H9 (cell line): ENCODE measurements around the gene PRSS3. TPM values are rescaled to one million over a fixed set of nuclear protein-coding genes. Genes with fewer than 3 reads are reported as not detected.
"Not testable (repeated sequence)": the region's sequence is repeated elsewhere in the genome, so short reads cannot be mapped to it uniquely, and the experiment has no call there.

Experiments
- DNase-seq: peaks from one replicate; pipeline ENCODE4 v3.0.0-alpha.2; 2017
- H2AFZ ChIP-seq: one replicate; pipeline ENCODE4 v1.6.1; 2013; ENCODE audit warnings: mild to moderate bottlenecking, low read length, control low read depth, moderate library complexity
- H2AK5ac ChIP-seq: 2 replicates; pipeline ENCODE4 v1.6.1; 2013; ENCODE audit warnings: low read length, control low read depth, mixed read lengths; ENCODE audit not compliant: insufficient read length
- H2BK120ac ChIP-seq: one replicate; pipeline ENCODE4 v1.6.1; 2013; ENCODE audit warnings: low read depth, mild to moderate bottlenecking, low read length, control low read depth, inconsistent platforms; ENCODE audit not compliant: poor library complexity, severe bottlenecking
- H2BK12ac ChIP-seq: 2 replicates; pipeline ENCODE4 v1.6.1; 2013; ENCODE audit warnings: low read length, control low read depth, mixed read lengths, low read depth; ENCODE audit not compliant: insufficient read length
- H2BK15ac ChIP-seq: 2 replicates; pipeline ENCODE4 v1.6.1; 2013; ENCODE audit warnings: low read depth, low read length, control low read depth
- H2BK20ac ChIP-seq: one replicate; pipeline ENCODE4 v1.6.1; 2013; ENCODE audit warnings: low read depth, mild to moderate bottlenecking, low read length, control low read depth, inconsistent platforms; ENCODE audit not compliant: poor library complexity, severe bottlenecking
- H2BK5ac ChIP-seq: 2 replicates; pipeline ENCODE4 v1.6.1; 2013; ENCODE audit warnings: low read length, control low read depth, mixed read lengths; ENCODE audit not compliant: insufficient read length
- H3K14ac ChIP-seq: 2 replicates; pipeline ENCODE4 v1.6.1; 2013; ENCODE audit warnings: low read length, control low read depth; ENCODE audit not compliant: insufficient read depth
- H3K18ac ChIP-seq: 2 replicates; pipeline ENCODE4 v1.6.1; 2013; ENCODE audit warnings: low read depth, mild to moderate bottlenecking, mixed read lengths, low read length, control low read depth; ENCODE audit not compliant: insufficient read length
- H3K23ac ChIP-seq: 2 replicates; pipeline ENCODE4 v1.6.1; 2013; ENCODE audit warnings: low read length, control low read depth, mixed read lengths, low read depth; ENCODE audit not compliant: insufficient read length
- H3K23me2 ChIP-seq: 2 replicates; pipeline ENCODE4 v1.6.1; 2013; ENCODE audit warnings: low read depth, mild to moderate bottlenecking, mixed read lengths, low read length, control low read depth; ENCODE audit not compliant: insufficient read length, poor library complexity, severe bottlenecking
- H3K27ac ChIP-seq: 2 replicates; pipeline ENCODE4 v1.5.1; 2013; ENCODE audit warnings: low read length, control low read depth, mixed read lengths, low read depth; ENCODE audit not compliant: insufficient read length
- H3K27me3 ChIP-seq: 2 replicates; pipeline ENCODE4 v1.6.1; 2013; ENCODE audit warnings: low read length, control low read depth, inconsistent platforms; ENCODE audit not compliant: insufficient read depth
- H3K4ac ChIP-seq: 2 replicates; pipeline ENCODE4 v1.6.1; 2013; ENCODE audit warnings: low read depth, mild to moderate bottlenecking, control low read depth, inconsistent platforms, low read length, moderate library complexity
- H3K4me1 ChIP-seq: 2 replicates; pipeline ENCODE4 v1.6.1; 2013; ENCODE audit warnings: low read length, control low read depth, inconsistent platforms; ENCODE audit not compliant: insufficient read depth
- H3K4me2 ChIP-seq: 2 replicates; pipeline ENCODE4 v1.6.1; 2013; ENCODE audit warnings: low read length, control low read depth, mixed read lengths; ENCODE audit not compliant: insufficient read length, insufficient read depth
- H3K56ac ChIP-seq: 2 replicates; pipeline ENCODE4 v1.6.1; 2013; ENCODE audit warnings: low read depth, mild to moderate bottlenecking, mixed read lengths, low read length, control low read depth; ENCODE audit not compliant: insufficient read length
- H3K79me1 ChIP-seq: 2 replicates; pipeline ENCODE4 v1.6.1; 2013; ENCODE audit warnings: low read depth, mild to moderate bottlenecking, moderate library complexity, low read length, control low read depth, inconsistent platforms; ENCODE audit not compliant: insufficient read depth, poor library complexity, severe bottlenecking
- H3K79me2 ChIP-seq: 2 replicates; pipeline ENCODE4 v1.6.1; 2013; ENCODE audit warnings: low read length, control low read depth, inconsistent platforms; ENCODE audit not compliant: insufficient read depth
- H3K9ac ChIP-seq: 2 replicates; pipeline ENCODE4 v1.6.1; 2013; ENCODE audit warnings: low read length, control low read depth, mixed read lengths; ENCODE audit not compliant: insufficient read length; ENCODE audit errors: extremely low read depth
- H3K9me3 ChIP-seq: one replicate; pipeline ENCODE4 v1.6.1; 2013; ENCODE audit warnings: low read depth, low read length, inconsistent platforms; ENCODE audit not compliant: control insufficient read depth
- H3T11ph ChIP-seq: one replicate; pipeline ENCODE4 v1.6.1; 2013; ENCODE audit warnings: mild to moderate bottlenecking, low read length, control low read depth, inconsistent platforms
- H4K20me1 ChIP-seq: one replicate; pipeline ENCODE4 v1.6.1; 2013; ENCODE audit not compliant: control insufficient read depth, insufficient read length, insufficient read depth
- H4K5ac ChIP-seq: 2 replicates; pipeline ENCODE4 v1.6.1; 2013; ENCODE audit warnings: low read depth, mild to moderate bottlenecking, mixed read lengths, low read length, control low read depth; ENCODE audit not compliant: insufficient read length
- H4K8ac ChIP-seq: replicated peaks from 2 replicates; pipeline ENCODE4 v1.6.1; 2013; ENCODE audit warnings: low read length, control low read depth, mixed read lengths, low read depth; ENCODE audit not compliant: insufficient read length
- H4K91ac ChIP-seq: 2 replicates; pipeline ENCODE4 v1.6.1; 2013; ENCODE audit warnings: low read depth, mild to moderate bottlenecking, moderate library complexity, mixed read lengths, low read length, control low read depth; ENCODE audit not compliant: insufficient read length
- H3K27ac Mint-ChIP-seq, 3 experiments: 2 replicates in 2 of 3; 3 replicates in 1 of 3; pipeline ENCODE4 v1.8.0; 2020 to 2021; ENCODE audit warnings: mixed read lengths in 3 of 3, mild to moderate bottlenecking in 1 of 3, moderate library complexity in 1 of 3
- H3K27me3 Mint-ChIP-seq: 2 replicates; pipeline ENCODE4 v1.8.0; 2021; ENCODE audit warnings: low read depth, mild to moderate bottlenecking, moderate library complexity, mixed read lengths
- H3K36me3 Mint-ChIP-seq, 3 experiments: 2 replicates in 2 of 3; 3 replicates in 1 of 3; pipeline ENCODE4 v1.8.0; 2020 to 2021; ENCODE audit warnings: low read depth in 3 of 3, mixed read lengths in 3 of 3; ENCODE audit not compliant: insufficient read depth in 1 of 3
- H3K4me1 Mint-ChIP-seq, 2 experiments: 2 replicates each; pipeline ENCODE4 v1.8.0; 2020; ENCODE audit warnings: mixed read lengths in 2 of 2
- H3K4me3 Mint-ChIP-seq, 2 experiments: 2 replicates in 1 of 2; 3 replicates in 1 of 2; pipeline ENCODE4 v1.8.0; 2020 to 2021; ENCODE audit warnings: mild to moderate bottlenecking in 2 of 2, mixed read lengths in 2 of 2, moderate library complexity in 1 of 2
- H3K9me3 Mint-ChIP-seq, 2 experiments: 2 replicates in 1 of 2; 3 replicates in 1 of 2; pipeline ENCODE4 v1.8.0; 2020; ENCODE audit warnings: mild to moderate bottlenecking in 2 of 2, mixed read lengths in 2 of 2, moderate library complexity in 1 of 2
- WGBS: extraction: QIAGEN DNeasy Blood & Tissue Kit; methylation state at CpG from one replicate; pipeline ENCODE4 v1.1.7; 2013; ENCODE audit warnings: missing lambda C conversion rate, low lambda C conversion rate, mixed read lengths; ENCODE audit not compliant: insufficient read length; ENCODE audit errors: extremely low coverage; 5-methylcytosine and 5-hydroxymethylcytosine counted together
- total RNA-seq: library from RNA; stranded (reverse); gene quantifications from 2 replicates; pipeline ENCODE4 v1.2.1, GENCODE V29; 2021

PRSS3 gene
- total RNA-seq, 1 experiment from 2014 or later: not detected

DNA sequence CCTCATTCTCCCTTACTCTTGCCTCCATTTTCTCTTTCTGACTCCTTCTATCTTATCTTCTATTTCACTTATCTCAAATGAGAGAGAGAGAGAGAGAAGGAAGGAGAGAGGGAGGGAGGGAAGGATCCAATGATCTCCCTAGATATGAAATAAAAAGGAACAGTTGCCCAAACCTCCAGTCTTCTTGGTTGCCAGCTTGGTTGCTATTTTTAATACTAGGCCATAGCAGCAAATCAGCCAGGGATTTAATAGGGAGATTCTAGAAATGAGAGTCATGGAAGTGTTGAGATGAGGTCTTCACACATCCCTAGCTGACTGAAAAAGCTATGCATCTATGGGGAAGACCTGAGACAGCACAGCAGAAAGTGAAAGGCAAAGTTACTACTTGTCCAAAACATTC is 22.2 kb upstream of the PRSS3 start:
- H3K4me1 Mint-ChIP-seq: peaks cover under 1 to 10% of the 10 kb centered on the region in 2 experiments; a peak in 3 of 4 replicates
- not testable (repeated sequence) for H3K9me3 ChIP-seq, H3K4ac ChIP-seq, H3K79me2 ChIP-seq, H3K27me3 Mint-ChIP-seq, H3K18ac ChIP-seq, H3K23me2 ChIP-seq, H2BK20ac ChIP-seq, H2BK15ac ChIP-seq, H4K5ac ChIP-seq, H4K91ac ChIP-seq, H3K79me1 ChIP-seq, H3K9me3 Mint-ChIP-seq, DNase-seq, H4K8ac ChIP-seq, H3K4me1 ChIP-seq, H3K27ac ChIP-seq, H4K20me1 ChIP-seq, H3K27ac Mint-ChIP-seq, H3K36me3 Mint-ChIP-seq, H2AK5ac ChIP-seq, H3K27me3 ChIP-seq, H3K9ac ChIP-seq, H3K4me2 ChIP-seq, H3T11ph ChIP-seq, H2BK120ac ChIP-seq, H3K14ac ChIP-seq, H3K23ac ChIP-seq, H3K56ac ChIP-seq, H3K4me3 Mint-ChIP-seq, H2AFZ ChIP-seq, H2BK12ac ChIP-seq, H2BK5ac ChIP-seq

DNA sequence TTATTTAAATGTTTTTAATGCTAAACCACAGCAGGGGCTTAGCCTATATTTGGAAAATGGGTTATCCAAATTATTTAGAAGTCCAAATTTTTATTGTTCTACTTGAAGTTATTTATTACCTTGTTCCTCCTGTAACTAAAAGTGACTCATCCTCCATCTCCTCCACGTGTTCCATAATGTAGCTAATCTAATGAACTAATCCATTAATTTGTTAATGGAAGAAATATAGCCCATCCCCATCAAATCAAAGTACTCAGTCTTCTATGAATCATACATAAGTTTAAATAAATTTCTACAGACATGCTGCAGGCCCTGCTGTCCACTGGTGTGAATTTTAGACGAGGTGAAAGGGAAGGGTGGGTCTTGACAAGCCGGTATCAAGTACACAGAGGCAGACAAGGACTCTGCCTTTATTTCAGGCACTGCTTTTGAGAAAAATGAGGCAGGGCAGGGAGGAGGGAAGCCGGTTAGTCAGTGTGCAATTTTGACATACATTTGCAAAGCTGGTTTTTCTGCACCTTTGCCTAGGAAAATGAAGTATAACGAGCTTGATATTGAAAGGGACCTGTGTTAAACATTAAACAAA is 21.2 kb upstream of the PRSS3 start:
- not testable (repeated sequence) for H3K27ac Mint-ChIP-seq, H3K9me3 ChIP-seq, H3K27me3 ChIP-seq, DNase-seq, H2BK5ac ChIP-seq, H3K79me1 ChIP-seq, H3K36me3 Mint-ChIP-seq, H2BK12ac ChIP-seq, H2BK20ac ChIP-seq, H2AK5ac ChIP-seq, H3K56ac ChIP-seq, H3K23me2 ChIP-seq, H4K5ac ChIP-seq, H2AFZ ChIP-seq, H3K23ac ChIP-seq, H3K79me2 ChIP-seq, H4K20me1 ChIP-seq, H2BK15ac ChIP-seq, H4K8ac ChIP-seq, H3K27me3 Mint-ChIP-seq, H4K91ac ChIP-seq, H3K9ac ChIP-seq, H3K27ac ChIP-seq, H3K4me1 ChIP-seq, H3K9me3 Mint-ChIP-seq, H3K14ac ChIP-seq, H2BK120ac ChIP-seq, H3T11ph ChIP-seq, H3K4me3 Mint-ChIP-seq, H3K4ac ChIP-seq, H3K18ac ChIP-seq, H3K4me2 ChIP-seq
- no CpG with 5 or more reads among the region's 5 CpGs for WGBS
- peaks cover 3 to 15% of the 10 kb centered on the region in 2 experiments for H3K4me1 Mint-ChIP-seq
